ENCODE data around the gene CDKN1B. TPM values are rescaled to one million over a fixed set of nuclear protein-coding genes. Genes with fewer than 3 reads are reported as not detected.

CDKN1B gene
- total and polyA plus RNA-seq, 2 of the 13 experiments (the other 11 are each of a cell fraction or from before 2014, with no cell fraction given), result 20.1 to 37.2 TPM

DNA sequence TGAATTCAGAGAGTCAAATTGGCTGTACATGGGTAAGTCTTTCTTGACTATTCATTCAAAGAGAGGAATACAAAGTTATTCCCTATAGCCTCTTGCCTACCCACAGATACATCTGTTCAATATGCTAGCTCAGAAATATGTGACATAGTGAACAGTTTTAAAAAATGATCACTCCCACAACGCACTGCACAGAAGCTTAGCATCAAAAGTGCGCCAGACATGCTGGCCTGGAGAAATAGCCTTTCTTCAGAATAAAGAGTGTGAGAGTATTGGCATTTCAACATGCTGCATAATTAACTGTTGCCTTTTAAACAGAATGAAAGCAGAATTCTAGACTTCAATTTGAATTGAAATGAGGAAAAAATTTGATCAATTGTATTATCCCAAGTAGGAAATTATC, 48.1 kb upstream of the CDKN1B start:
- in situ Hi-C loops (cut with HindIII; ENCODE audit: extremely low pct_ligation_motif_present, low pct_unique_long_range_greater_than_20kb), result no loop called here

DNA sequence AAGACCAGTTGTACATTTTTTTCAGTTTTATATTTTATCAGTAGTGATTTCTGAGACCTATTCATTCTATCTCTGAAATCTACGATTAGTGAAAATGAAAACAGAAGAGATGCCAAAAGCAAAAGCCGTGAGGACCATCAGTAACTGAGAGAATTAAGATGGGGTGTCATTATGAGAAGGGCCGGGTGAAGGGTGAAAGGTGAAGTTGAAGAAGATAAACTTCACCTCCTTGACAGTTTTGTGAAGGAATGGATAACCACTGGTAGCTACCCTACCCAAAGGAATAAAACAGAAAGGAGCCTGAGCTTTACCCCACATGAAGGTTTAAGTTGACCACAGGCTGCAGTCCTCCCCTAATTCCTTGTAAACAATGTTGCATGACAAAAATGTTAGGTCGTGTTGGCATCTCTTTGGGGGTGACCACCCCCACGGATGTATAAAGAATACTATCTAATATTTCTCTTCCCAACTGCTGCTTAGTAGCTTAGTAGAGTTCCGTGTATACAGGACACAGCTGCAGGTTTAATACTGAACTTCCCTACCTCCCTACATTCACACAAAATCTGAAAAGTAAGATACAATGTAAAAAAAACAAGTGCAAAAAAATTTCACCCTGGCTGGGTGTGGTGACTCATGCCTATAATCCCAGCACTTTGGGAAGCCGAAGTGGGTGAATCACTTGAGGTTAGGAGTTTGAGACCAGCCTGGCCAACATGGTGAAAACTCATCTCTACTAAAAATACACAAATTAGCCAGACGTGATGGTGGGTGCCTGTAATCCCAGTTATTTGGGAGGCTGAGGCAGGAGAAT, 45.1 kb upstream of the CDKN1B start:
- Histone ChIP-seq H3K4me2 (ENCODE audit: low read depth, low read length) (no peak overlapping the region), H3K27ac (ENCODE audit: extremely low read length, insufficient read depth, low read length) (no peak overlapping the region), H3K36me3 (replicated peaks in 1 of 2; ENCODE audit: control insufficient read depth in 1 of 2, insufficient read depth in 2 of 2, low read length in 2 of 2) (no peaks in the 10 kb centered on the region), H3K9me3 (ENCODE audit: low read length) (no peaks in the 10 kb centered on the region), H3K4me3 (replicated peaks in 1 of 3; ENCODE audit: insufficient read depth in 1 of 3, low read depth in 2 of 3, low read length in 3 of 3) (no peak overlapping the region), H3K79me2 (ENCODE audit: insufficient read depth, low read length) (no peaks in the 10 kb centered on the region), H2AFZ (ENCODE audit: low read length) (no peak overlapping the region), H3K9ac (ENCODE audit: insufficient read depth, low read depth, low read length) (no peak overlapping the region), H3K27me3 (ENCODE audit: control insufficient read depth in 1 of 2, insufficient read depth in 2 of 2, low read length in 2 of 2) (peaks cover 0 to 1% of the 10 kb centered on the region in 2 experiments; a peak in 1 of 5 replicates), H4K20me1 (ENCODE audit: insufficient read depth, low read length) (no peaks in the 10 kb centered on the region), H3K4me1 (ENCODE audit: insufficient read depth, low read length) (no peaks in the 10 kb centered on the region)
- BruUV-seq (replicated peaks), result no TSS peak
- TF ChIP-seq SMAD1 (CRISPR knock-in tag; IDR thresholded peaks at IDR 0.05; ENCODE audit: borderline replicate concordance, low read depth), result no peak
- TF ChIP-seq, protein P1, sequence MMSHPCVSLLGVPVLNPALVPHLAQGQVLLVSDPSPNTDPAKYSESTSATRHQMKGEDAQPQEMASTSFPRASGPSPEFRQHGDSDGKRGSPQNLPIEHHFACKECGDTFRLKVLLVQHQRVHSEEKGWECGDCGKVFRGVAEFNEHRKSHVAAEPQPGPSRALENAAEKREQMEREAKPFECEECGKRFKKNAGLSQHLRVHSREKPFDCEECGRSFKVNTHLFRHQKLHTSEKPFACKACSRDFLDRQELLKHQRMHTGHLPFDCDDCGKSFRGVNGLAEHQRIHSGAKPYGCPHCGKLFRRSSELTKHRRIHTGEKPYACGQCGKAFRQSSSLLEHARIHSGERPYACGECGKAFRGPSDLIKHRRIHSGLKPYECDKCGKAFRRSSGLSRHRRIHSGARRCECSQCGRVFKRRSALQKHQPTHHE (CRISPR knock-in tag; IDR thresholded peaks at IDR 0.05; ENCODE audit: borderline replicate concordance), result no peak
- TF ChIP-seq, protein P2, sequence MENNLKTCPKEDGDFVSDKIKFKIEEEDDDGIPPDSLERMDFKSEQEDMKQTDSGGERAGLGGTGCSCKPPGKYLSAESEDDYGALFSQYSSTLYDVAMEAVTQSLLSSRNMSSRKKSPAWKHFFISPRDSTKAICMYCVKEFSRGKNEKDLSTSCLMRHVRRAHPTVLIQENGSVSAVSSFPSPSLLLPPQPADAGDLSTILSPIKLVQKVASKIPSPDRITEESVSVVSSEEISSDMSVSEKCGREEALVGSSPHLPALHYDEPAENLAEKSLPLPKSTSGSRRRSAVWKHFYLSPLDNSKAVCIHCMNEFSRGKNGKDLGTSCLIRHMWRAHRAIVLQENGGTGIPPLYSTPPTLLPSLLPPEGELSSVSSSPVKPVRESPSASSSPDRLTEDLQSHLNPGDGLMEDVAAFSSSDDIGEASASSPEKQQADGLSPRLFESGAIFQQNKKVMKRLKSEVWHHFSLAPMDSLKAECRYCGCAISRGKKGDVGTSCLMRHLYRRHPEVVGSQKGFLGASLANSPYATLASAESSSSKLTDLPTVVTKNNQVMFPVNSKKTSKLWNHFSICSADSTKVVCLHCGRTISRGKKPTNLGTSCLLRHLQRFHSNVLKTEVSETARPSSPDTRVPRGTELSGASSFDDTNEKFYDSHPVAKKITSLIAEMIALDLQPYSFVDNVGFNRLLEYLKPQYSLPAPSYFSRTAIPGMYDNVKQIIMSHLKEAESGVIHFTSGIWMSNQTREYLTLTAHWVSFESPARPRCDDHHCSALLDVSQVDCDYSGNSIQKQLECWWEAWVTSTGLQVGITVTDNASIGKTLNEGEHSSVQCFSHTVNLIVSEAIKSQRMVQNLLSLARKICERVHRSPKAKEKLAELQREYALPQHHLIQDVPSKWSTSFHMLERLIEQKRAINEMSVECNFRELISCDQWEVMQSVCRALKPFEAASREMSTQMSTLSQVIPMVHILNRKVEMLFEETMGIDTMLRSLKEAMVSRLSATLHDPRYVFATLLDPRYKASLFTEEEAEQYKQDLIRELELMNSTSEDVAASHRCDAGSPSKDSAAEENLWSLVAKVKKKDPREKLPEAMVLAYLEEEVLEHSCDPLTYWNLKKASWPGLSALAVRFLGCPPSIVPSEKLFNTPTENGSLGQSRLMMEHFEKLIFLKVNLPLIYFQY (CRISPR knock-in tag; IDR thresholded peaks at IDR 0.05; ENCODE audit: borderline replicate concordance), result no peak
- TF ChIP-seq ATRX (CRISPR knock-in tag; IDR thresholded peaks at IDR 0.05; ENCODE audit: borderline replicate concordance), result no peak
- TF ChIP-seq, protein P3, sequence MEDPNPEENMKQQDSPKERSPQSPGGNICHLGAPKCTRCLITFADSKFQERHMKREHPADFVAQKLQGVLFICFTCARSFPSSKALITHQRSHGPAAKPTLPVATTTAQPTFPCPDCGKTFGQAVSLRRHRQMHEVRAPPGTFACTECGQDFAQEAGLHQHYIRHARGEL (CRISPR knock-in tag; IDR thresholded peaks at IDR 0.05), result no peak
- no peak for TF ChIP-seq ZNF841 (CRISPR knock-in tag; IDR thresholded peaks at IDR 0.05; ENCODE audit: borderline replicate concordance)
- TF ChIP-seq, protein P4, sequence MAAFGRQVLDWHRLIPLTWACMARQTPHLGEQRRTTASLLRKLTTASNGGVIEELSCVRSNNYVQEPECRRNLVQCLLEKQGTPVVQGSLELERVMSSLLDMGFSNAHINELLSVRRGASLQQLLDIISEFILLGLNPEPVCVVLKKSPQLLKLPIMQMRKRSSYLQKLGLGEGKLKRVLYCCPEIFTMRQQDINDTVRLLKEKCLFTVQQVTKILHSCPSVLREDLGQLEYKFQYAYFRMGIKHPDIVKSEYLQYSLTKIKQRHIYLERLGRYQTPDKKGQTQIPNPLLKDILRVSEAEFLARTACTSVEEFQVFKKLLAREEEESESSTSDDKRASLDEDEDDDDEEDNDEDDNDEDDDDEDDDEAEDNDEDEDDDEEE (CRISPR knock-in tag; IDR thresholded peaks at IDR 0.05), result no peak
- WGBS (ENCODE audit: low lambda C conversion rate), result 42% methylated on average over 8 of the region's 8 CpGs
- in situ Hi-C loops (cut with HindIII; ENCODE audit: extremely low pct_ligation_motif_present, low pct_unique_long_range_greater_than_20kb) (no loop called here), intact Hi-C loops (cut with micrococcal nuclease; ENCODE audit: unreplicated experiment) (no loop called here)
- FAIRE-seq (no peak), DNase-seq (ENCODE audit: low spot score) (no peak), ATAC-seq (no peak)
- CTCF ChIA-PET (ENCODE audit: low intra/inter-chr PET ratio, low total read pairs), result no interaction called here
- POLR2A ChIA-PET, result no interaction called here

More for the DNA sequence above, 48.1 kb upstream of the CDKN1B start:
- Histone ChIP-seq H2AFZ (ENCODE audit: low read length) (no peak overlapping the region), H3K4me3 (replicated peaks in 1 of 3; ENCODE audit: insufficient read depth in 1 of 3, low read depth in 2 of 3, low read length in 3 of 3) (no peak overlapping the region), H4K20me1 (ENCODE audit: insufficient read depth, low read length) (no peaks in the 10 kb centered on the region), H3K9me3 (ENCODE audit: low read length) (no peaks in the 10 kb centered on the region), H3K27ac (ENCODE audit: extremely low read length, insufficient read depth, low read length) (no peak overlapping the region), H3K9ac (ENCODE audit: insufficient read depth, low read depth, low read length) (no peak overlapping the region), H3K27me3 (ENCODE audit: control insufficient read depth in 1 of 2, insufficient read depth in 2 of 2, low read length in 2 of 2) (peaks cover 0 to 1% of the 10 kb centered on the region in 2 experiments; a peak in 1 of 5 replicates), H3K4me1 (ENCODE audit: insufficient read depth, low read length) (no peaks in the 10 kb centered on the region), H3K36me3 (replicated peaks in 1 of 2; ENCODE audit: control insufficient read depth in 1 of 2, insufficient read depth in 2 of 2, low read length in 2 of 2) (no peaks in the 10 kb centered on the region), H3K79me2 (ENCODE audit: insufficient read depth, low read length) (no peaks in the 10 kb centered on the region), H3K4me2 (ENCODE audit: low read depth, low read length) (no peak overlapping the region)
- TF ChIP-seq KDM3A (CRISPR knock-in tag; IDR thresholded peaks at IDR 0.05; ENCODE audit: low read depth), result no peak
- TF ChIP-seq ZNF780A (CRISPR knock-in tag; IDR thresholded peaks at IDR 0.05), result no peak
- TF ChIP-seq ZSCAN12 (CRISPR knock-in tag; IDR thresholded peaks at IDR 0.05), result no peak
- no peak for TF ChIP-seq HMGA1 (CRISPR knock-in tag; conservative IDR thresholded peaks at IDR 0.05)
- no peak for TF ChIP-seq HNRNPK (IDR thresholded peaks at IDR 0.05; ENCODE audit: low read depth, low read length, poor library complexity, severe bottlenecking)
- TF ChIP-seq ZNF761 (CRISPR knock-in tag; conservative IDR thresholded peaks at IDR 0.05), result no peak
- no peak for TF ChIP-seq SRSF4 (IDR thresholded peaks at IDR 0.05; ENCODE audit: low read depth, low read length, poor library complexity, severe bottlenecking)
- intact Hi-C loops (cut with micrococcal nuclease; ENCODE audit: unreplicated experiment), result no loop called here
- no peak for FAIRE-seq
- BruUV-seq (replicated peaks), result no TSS peak
- ATAC-seq, result no peak
- no peak for DNase-seq (ENCODE audit: low spot score)
- CTCF ChIA-PET (ENCODE audit: low intra/inter-chr PET ratio, low total read pairs), result no interaction called here
- 93% methylated on average over 2 of the region's 2 CpGs for WGBS (ENCODE audit: low lambda C conversion rate)
- POLR2A ChIA-PET, result no interaction called here
